DMS114 treated with DMSO at 0.1 percent for 48 hours (cell line): Measurements from ENCODE around the gene NRIP2.

Experiments
- DNase-seq: peaks from one replicate; lab custom pipeline; 2025; ENCODE audit not compliant: unreplicated experiment; lab: John Stamatoyannopoulos, UW

NRIP2 gene

GRCh38 chr12:2806700-2807099 lies 28.1 kb downstream of the NRIP2 start:
- no peak for DNase-seq

DNA sequence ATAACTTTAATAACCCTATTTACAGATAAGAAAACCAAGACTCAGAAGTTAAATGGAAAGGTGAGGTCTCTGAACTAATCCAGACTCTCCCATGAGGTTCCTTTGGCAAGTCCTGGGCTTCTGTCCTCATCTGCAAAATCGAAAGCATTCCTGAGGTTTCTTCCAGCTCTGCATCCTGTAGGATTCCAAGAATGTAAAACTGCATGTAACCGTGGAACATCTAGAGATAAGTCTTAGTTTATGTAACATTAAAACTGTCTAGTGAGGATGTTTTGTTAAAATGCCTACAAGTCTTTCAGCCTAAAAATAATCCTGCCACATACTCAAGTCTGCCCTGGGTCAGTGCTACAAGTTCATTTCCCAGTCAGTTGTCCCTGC lies 29.7 kb downstream of the NRIP2 start:
- peak; percentile 80 for DNase-seq

DNA sequence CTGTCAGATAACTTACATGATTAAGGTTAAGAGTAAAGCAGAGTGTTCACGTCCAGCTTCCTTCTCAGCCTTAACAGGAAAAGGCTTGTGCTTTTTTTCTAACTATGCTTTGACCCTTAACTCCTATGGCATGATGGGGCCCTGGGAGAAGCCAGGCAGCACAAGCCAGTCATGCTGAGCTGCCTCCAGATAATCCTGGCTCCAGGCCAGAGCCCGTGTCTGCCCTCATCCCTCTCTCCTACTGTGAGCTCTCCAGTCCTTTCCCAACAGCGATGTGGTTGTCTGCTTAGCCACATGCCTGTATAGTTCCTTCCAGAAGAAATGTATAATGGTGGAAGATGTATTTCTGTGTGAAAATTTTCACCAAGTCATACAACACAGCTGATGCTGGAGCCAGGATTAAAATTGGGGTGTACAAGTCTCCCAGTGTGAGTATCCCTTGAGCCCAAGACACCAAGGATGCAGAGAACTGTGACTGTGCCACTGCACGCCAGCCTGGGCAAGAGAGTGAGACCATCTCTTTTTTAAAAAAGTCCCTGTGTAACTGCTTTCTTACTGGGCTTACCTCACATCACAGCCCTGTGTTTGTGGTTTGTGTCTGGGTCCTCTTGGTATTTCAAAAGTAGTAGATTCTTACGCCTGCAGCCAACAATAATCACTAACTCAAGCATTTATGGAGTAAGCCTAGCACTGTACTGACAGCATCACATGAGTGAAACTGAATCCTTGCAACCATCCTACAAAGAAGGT lies 30.3 kb downstream of the NRIP2 start:
- DNase-seq: peak; percentile 66

DNA sequence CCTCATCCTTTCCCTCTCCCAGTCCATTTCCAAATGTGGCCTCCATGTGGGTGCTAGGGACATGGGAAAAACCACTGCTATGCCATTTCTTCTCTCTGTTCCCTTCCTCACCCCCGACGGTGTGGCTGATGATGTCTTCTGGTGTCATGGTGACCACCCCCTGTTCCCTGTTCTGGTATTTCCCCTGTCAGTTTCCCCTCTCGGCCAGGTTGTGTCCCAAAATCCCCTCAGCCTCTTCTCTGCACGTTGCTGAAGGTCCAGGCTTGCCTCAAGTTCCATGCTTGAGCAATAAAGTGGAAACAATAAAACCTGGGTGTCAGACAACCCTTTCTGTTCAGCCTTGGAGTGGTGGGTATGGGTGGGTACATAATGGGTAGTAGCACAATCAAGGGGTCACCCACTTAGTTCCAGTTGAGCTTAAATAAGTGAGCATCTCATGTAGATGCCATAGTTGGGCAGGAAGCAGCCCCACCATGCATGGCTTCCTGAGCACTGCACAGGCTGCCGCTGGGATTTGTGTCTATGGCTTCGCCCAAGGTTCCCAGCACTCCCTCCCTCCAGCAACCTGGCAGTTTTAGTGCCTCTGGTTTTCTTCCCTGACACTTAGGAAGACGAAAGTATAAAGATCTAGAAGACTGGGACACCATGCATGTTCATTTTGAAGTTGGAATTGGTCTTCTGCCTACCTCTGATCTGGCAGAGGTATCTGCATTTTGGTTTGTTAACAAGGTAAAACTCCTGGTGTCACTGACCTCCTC lies 31.0 kb downstream of the NRIP2 start:
- peak; percentile 39 for DNase-seq

DNA sequence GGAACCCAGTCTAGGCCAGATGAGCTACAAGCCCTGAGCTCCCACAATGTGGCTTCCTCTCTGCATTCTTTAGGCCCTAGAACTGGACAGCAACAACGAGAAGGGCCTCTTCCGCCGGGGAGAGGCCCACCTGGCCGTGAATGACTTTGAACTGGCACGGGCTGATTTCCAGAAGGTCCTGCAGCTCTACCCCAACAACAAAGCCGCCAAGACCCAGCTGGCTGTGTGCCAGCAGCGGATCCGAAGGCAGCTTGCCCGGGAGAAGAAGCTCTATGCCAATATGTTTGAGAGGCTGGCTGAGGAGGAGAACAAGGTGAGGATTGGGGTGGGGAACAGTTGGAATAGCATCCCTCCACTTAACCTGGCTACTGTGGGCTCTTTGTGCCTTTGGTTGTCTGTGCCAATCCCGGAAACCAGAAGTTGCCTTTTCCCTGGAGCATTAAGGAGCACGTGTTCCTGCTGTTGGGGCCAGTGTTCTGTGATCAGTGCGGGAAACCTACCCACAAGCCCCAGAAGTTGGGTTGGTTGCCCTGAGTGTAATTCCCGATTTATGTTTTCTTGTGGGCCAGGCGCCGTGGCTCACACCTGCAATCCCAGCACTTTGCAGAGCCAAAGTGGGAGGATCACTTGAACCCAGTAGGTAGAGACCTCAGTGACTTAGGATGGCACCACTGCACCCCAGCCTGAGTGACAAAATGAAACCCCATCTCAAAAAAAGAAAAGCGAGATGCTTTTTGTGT lies 33.6 kb downstream of the NRIP2 start:
- DNase-seq: no peak

GRCh38 chr12:2800046-2800570 lies 34.7 kb downstream of the NRIP2 start:
- DNase-seq: no peak

GRCh38 chr12:2797721-2798418 lies 37.0 kb downstream of the NRIP2 start:
- DNase-seq: no peak

DNA sequence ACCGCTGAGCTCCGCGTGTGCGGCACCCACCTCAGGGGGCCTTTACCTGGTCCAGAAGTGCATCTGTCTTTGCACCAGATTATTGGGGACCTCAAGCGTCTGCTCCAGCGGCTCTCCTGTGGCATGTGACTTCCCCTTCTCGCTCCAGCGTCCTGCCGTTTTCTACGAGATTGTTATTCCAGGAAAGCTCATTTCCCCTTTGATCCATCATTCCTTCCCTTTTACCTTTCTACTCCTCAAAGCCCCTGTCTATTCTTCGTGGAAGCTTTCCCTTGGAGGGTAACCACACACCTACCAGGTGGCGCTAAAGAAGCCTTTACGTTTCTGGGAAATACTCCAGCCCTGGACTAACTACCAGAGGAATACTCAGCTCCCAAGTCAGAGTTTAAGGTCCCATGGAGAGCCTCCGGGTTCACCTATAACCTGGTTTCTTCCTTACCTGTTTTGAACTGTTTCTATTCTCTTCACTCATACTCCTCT lies 38.6 kb downstream of the NRIP2 start:
- DNase-seq: no peak

DNA sequence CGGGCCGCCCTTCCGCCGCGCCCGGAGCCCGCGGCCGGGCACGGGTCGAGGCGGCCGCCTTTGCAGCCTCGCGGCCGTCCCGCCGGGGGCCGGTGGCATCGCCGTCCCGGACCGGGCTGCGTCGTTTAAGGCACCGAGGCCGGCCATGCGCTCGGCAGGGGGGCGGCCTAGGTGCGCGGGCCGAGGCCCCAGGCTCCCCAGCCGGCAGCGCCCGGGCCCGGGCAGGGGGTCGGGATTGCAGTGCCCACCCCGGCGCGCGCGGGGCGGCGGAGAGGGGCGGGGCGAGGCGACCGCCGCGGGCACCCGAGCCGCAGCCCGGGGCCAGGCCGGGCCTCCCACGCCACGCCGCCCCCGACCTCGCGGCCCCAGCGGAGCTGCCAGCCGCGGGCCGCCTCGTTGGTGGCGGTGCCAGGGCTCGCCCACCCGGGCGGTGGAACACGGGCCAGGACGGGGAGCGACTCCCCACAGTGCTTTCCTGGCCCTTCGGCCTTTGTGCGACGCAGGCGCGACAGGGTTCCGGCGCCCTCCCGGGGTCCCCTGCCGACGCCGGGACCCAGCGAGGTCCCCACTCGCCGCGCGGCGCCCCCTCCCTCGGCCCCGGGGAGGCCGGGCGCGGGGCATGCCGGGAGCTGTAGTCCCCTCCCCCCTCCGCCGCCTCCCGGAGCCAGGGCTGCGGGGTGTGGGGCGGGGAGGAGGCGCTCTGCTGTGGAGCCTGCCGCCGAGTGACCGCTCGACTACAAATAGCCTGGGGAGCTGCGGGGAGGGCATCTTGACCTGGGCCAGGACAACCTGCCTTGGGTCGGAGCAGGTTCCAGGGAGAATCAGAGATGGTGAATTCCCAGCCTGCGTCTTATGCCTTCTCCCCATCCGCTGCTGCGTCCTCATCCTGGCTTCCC lies 39.3 kb downstream of the NRIP2 start:
- DNase-seq: no peak

DNA sequence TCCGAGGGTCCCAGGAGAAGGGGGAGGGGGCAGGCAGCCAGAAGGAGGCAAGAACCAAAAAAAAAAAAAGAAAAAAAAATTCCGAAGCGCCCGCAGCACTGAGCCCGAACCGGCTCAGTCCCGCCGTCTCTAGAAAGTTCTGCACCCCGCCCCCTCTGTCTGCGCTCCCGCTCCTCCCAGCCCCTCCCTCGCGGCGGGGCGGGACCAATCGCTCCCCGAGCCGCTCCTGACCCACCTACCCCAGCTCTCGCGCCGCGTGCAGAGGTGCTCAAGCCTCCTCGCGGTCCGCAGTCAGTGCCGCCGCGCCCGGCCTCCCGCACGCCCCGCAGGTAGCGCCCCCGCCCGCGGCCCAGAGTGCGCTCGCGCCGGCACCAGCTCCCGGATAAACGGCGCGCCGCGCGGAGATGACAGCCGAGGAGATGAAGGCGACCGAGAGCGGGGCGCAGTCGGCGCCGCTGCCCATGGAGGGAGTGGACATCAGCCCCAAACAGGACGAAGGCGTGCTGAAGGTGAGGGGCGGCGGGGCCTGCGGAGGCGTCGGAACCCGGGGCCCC lies 40.0 kb downstream of the NRIP2 start, which contains the start of gene FKBP4:
Gene FKBP4, plus strand, starts transcription at position 235 of the 554 bp plus-strand sequence. Its CDS starts 170 bp downstream, at position 405.
- peak; percentile 83 for DNase-seq

DNA sequence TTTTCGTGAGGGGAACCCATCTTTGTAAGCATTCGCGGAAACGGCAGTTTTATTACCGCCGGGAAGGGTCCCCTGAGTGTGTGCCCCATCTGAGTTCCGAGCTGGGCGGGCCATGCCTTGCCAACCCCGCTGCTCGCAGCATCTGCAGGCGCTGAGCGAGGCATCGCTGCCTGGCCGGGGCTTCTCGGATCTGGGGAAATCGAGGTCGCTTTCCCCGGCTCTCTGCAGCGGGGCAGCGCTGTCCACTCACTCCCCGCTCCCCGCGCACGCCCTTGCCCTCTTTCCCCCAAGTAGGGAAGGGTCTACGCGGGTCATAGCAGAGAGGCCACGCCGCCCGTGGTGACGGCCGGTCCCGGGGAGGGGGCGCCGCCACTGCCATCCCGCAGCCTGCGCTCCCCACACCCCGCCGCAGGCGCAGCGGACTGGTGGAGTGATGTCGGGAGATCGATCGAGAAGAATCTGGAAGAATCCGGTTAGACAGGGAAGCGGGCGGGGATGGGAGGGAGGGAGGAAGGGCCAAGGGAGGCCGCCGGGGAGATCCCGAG lies 40.6 kb downstream of the NRIP2 start:
- no peak for DNase-seq

GRCh38 chr12:2793561-2793960 lies 41.3 kb downstream of the NRIP2 start:
- DNase-seq: no peak

DNA sequence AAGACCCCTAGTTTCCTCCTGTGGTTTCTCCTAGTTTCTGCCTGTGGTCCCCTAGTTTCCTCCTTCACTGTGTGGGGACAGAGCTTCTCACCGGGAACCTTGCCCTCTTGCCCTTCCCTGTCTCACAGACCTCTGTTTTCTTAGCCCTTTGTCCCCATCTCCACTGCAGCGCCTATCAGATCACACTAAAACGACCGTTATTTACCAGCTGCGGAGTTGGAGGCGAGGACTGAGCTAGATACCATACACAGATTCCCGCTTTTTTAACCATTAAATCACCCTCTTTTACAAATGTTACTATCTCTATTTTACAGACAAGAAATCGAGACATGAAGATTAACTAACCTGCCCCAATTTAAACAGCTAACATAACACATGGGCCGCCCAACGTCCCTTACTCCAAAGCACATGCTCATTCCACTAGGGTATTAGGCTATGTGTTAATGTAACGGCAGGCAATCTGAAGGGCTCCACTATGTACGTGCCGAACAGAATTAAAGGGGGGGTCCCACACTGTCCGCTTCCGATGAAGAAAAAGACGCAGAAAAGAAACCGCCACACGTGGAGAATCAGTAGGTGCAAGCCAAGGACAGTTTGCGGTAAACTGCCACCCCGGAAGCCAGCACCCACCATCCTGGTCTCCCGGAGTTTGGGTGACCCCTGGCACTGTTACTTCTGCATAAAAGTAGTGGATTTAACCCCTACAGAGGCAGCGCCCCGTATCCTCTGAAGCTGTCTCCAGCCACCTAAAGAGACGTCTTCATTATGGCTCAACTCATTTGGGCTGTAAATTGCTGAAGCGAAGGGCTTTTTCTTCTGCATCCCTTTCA lies 41.9 kb downstream of the NRIP2 start:
- no peak for DNase-seq

- DNase-seq: no peak
These were observed 43.7 kb downstream of the NRIP2 start for GRCh38 chr12:2791089-2791488.

DNA sequence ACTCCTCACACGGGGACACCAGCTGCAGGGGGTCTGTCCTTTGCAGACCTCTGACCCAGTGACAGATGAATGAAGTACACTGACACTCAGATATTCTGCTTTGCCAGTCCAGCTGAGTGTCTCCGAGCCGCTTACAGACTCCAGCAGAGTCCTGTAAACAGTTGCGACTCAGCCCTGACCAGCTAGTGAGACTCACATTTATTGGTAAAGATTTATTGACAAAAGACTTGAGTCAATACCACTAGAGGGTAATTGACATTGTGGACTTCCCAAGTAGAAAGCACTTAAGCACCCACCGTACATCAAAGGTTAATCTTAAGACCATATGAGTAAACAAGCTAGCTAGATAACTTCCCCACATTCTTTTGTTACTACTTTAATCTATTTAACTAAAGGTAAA lies 49.8 kb downstream of the NRIP2 start:
- no peak for DNase-seq

DNA sequence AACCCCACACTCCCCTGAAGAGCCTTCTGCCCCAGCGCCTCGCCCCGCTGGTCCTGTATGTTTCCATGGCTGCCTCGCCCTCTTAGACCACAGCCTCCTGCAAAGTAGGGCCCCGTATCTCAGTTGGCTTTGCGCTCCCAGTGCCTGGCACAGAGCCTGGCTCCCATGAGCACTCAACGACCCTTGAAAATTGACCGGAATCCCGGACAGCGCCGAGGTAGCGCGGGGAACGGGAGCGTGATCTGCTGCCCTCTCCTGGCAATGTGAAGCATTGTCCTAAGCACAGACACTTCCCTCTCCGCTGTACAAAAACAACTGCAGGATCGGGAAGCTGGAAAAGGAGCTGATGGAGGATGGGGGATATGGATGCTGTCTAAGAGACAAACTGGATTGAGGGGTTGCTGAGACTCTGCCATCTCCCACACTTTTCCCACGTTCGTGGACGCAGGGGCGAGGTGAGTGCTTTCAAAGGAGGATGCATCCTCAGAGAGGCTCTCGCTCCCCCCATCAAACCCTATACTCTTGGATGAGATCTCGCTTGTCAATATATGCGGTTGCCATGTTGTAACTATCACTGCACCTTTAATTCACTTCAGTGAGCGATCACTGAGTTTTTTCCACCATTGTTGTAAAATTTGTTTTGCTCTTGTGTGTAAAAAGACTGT lies 50.8 kb downstream of the NRIP2 start:
- DNase-seq: peak; percentile 80

DNA sequence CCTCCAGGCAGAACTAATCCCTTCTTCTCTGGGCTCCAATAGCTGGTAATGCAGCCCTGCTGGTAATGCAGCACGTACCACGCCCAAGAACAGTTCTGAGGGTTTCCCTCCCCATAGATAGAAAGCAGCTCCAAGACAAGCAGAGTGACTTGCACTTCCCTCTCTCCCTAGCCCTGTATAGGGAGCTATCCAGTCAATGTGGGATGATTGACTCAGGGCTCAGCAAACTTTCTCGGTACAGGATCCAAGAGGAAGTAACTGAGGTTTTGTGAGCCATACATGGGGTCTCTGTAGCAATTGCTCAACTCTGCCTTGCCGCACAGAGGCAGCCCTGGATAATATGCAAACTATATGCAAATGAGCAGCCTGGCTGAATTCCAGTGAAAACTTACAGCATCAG lies 55.6 kb downstream of the NRIP2 start:
- no peak for DNase-seq
